Fibroblast of mammary gland (primary cell): ENCODE measurements around the gene NBPF6.
"Not testable (repeated sequence)": the region's sequence is repeated elsewhere in the genome, so short reads cannot be mapped to it uniquely, and the experiment has no call there.

Experiments
- DNase-seq: peaks from one replicate; pipeline ENCODE4 v3.0.0-alpha.2; 2010; ENCODE audit warnings: low read depth
- H3K4me3 ChIP-seq: 2 replicates; pipeline ENCODE4 v1.5.1; 2011; ENCODE audit warnings: low read depth, mild to moderate bottlenecking, low read length, moderate library complexity; ENCODE audit not compliant: control insufficient read depth
- TF ChIP-seq, protein P1 (sequence below): conservative IDR thresholded peaks from 2 replicates; pipeline ENCODE4 v1.5.1; 2011; ENCODE audit warnings: low read depth, low read length, inconsistent platforms; ENCODE audit not compliant: control insufficient read depth, insufficient read depth

Gene NBPF6

DNA sequence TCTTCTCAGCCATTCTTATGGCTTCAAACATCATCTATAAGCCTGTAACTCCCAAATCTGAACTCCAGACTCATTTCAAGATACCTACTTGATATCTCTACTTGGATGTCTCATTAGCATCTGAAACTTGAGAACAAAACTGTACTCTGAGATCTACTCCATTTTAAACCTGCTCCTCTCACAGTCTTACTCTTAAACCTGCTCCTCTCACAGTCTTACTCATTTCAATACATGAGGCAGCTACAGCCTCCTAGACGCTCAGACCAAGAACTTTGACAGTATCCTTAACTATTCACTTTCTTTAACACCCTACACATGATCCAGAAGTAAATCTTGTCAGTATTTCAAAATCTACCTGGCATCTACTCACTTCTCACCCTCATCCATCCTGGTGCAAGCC lies 54.3 kb downstream of the NBPF6 start:
- no peak for DNase-seq
- TF ChIP-seq, protein P1, sequence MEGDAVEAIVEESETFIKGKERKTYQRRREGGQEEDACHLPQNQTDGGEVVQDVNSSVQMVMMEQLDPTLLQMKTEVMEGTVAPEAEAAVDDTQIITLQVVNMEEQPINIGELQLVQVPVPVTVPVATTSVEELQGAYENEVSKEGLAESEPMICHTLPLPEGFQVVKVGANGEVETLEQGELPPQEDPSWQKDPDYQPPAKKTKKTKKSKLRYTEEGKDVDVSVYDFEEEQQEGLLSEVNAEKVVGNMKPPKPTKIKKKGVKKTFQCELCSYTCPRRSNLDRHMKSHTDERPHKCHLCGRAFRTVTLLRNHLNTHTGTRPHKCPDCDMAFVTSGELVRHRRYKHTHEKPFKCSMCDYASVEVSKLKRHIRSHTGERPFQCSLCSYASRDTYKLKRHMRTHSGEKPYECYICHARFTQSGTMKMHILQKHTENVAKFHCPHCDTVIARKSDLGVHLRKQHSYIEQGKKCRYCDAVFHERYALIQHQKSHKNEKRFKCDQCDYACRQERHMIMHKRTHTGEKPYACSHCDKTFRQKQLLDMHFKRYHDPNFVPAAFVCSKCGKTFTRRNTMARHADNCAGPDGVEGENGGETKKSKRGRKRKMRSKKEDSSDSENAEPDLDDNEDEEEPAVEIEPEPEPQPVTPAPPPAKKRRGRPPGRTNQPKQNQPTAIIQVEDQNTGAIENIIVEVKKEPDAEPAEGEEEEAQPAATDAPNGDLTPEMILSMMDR, result no peak
- H3K4me3 ChIP-seq, result no peak overlapping the region

DNA sequence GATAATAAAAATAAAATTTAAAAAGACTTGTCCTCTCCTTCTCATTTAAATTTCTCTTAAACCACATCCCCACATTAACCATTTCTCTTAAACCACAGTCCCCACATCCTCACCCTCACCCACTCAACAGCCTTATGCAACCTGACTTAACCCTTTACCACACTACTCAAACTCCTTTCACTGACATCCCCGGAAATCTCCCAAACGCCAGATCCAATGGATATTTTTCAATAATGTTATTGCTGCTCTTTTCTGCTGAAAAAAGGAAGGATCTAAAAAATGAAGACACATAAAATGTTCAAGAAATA lies 55.6 kb downstream of the NBPF6 start:
- H3K4me3 ChIP-seq, result no peak overlapping the region
- DNase-seq, result no peak
- TF ChIP-seq, protein P1, result no peak

DNA sequence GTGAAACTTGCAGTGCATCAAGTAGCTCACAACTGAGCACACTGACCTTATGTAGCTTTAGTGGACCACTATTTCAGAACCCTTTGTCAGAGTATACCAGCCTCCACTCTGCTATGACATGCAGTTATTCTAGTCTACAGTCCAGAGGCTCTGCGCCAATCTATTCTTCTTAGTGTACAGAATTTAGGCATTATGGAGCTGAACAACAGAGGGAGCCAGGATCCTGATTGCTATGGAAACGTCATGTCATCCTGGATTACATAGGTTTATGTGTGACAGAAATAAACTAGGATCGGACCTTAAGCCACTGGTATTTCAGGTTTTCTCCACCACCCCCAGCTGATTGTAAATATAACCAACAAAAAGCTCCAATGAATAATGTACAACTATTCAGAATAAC lies 61.6 kb downstream of the NBPF6 start:
- TF ChIP-seq, protein P1, result no peak
- no peak for DNase-seq

DNA sequence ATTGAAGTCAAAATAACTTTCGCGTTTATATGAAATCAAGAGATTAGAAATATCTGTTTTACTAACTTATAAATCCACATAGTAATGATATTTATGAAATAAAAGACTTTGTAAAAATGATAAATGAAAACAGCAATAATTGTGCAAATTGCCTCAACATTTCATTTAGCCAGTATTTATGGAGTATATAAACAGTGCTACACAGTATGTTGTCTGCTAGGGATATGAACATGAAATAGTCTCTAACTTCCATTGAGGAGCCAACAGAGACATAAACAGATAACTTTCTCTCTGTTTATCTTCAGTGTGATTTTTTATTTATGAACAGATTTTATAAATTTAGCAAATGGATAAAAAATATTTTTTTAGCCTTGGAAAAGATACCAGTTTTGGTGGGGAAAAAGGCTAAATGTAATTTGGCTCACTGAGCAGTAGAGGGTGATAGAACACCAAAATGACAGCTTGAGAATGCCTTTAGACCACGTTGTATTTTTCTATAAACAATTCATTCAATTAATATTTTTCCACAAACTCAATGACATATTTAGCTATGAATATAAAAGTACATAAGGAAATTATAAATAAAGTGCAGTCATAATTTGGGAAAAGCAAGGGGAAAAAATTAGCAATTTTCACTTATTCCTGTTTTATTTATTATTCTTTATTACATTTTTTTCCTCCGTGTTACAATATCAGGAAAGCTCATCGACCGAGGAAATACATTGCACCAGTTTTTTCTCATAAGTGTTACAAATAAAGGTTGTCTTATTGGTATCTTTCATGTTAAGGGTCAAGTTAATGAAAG lies 62.3 kb downstream of the NBPF6 start:
- DNase-seq, result peak; percentile 55
- TF ChIP-seq, protein P1, result peak; percentile 92
- H3K4me3 ChIP-seq, result no peak overlapping the region

More for the DNA sequence above, 61.6 kb downstream of the NBPF6 start:
- H3K4me3 ChIP-seq, result no peak overlapping the region

DNA sequence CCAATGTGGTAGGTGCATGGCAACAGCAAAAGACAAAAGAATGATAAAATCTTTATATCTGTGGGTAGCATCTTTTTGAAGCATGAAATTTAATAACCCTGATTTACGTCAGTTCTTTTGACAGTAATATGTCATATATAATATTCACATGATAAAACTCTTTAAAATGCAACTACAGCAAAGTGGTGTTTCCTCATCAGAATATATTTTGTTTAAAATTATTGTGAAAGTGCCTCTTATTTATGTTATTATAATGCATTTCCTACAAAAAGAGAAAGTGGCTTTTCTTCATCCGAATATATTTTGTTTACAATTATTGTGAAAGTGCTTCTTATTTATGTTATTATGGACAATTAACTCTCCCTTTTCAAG lies 62.9 kb downstream of the NBPF6 start:
- no peak for DNase-seq
- H3K4me3 ChIP-seq, result no peak overlapping the region

DNA sequence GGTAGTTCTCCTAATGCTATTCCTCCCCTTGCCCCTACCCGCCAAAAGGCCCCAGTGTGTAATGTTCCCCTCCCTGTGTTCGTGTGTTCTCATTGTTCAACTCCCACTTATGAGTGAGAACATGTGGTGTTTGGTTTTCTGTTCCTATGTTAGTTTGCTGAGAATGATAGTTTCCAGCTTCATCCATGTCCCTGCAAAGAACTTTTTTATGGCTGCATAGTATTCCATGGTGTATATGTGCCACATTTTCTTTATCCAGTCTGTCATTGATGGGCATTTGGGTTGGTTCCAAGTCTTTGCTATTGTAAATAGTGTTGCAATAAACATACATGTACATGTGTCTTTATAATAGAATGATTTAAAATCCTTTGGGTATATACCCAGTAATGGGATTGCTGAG lies 63.8 kb downstream of the NBPF6 start:
- DNase-seq, H3K4me3 ChIP-seq: not testable (repeated sequence)

More for the DNA sequence above, 62.9 kb downstream of the NBPF6 start:
- TF ChIP-seq, protein P1, result no peak

DNA sequence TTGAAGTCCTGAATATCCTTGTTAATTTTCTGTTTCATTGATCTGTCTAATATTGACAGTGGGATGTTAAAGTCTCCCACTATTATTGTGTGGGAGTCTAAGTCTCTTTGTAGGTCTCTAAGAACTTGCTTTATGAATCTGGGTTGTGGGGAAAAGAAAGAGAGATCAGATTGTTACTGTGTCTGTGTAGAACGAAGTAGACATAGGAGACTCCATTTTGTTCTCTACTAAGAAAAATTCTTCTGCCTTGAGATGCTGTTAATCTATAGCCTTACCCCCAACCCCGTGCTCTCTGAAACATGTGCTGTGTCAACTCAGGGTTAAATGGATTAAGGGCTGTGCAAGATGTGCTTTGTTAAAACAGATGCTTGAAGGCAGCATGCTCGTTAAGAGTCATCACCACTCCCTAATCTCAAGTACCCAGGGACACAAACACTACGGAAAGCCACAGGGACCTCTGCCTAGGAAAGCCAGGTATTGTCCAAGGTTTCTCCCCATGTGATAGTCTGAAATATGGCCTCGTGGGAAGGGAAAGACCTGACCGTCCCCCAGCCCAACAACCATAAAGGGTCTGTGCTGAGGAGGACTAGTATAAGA lies 67.3 kb downstream of the NBPF6 start:
- H3K4me3 ChIP-seq, DNase-seq: not testable (repeated sequence)
